ENCODE results near the gene SMIM45.

SMIM45 gene

DNA sequence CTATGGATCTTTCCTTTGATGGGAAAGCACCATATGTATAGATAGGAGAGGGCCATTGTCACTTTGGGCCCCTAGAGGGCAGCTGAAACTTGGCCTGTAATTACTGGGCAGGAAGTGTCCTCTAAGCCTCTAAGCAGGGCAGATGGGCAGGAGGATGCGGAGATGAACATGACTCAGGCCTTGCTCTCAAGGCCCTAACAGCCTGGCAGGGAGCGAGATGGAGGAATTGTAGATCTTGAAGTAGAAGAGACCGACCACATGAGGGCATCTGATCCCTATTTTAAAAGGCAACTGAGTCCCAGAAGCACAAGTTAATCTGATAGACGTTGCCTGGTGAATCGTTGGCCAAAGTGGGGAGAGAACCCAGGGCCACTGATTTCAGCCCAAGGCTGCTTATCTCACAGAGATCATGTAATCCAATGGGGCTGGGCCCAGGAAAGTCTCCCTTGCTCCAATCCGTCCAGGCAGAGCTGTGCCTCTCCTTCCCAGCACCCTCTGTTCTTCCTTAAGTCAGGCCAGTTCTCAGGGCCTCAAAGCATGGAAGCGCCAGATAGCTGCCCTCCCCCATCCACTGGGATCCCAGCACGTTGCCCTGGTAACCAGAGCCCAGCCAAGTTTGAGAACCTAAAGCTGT, 14.8 kb downstream of the SMIM45 start:
- in situ Hi-C loops (cut with HindIII; ENCODE audit: low sequenced_read_pairs): no loop called here

DNA sequence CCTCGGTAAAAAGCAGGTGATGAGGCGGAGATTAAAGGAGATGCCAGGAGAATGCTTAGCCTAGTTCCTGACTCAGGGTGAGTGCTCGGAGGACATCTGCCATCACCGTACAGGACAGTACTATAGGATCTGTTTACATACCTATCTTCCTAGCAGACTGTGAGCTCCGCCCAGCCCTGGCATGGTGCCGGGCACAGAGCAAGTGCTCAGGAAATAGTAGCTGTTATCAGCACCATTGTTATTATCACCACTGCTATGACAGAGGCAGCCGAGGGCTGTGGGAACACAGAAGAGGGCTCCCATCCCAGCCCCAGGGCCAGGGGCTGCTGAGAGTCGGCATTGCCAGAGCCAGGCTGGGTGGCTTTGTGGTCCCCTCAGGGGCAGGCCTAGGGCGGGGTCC, 16.7 kb downstream of the SMIM45 start:
- in situ Hi-C loops (cut with HindIII; ENCODE audit: low sequenced_read_pairs): no loop called here

DNA sequence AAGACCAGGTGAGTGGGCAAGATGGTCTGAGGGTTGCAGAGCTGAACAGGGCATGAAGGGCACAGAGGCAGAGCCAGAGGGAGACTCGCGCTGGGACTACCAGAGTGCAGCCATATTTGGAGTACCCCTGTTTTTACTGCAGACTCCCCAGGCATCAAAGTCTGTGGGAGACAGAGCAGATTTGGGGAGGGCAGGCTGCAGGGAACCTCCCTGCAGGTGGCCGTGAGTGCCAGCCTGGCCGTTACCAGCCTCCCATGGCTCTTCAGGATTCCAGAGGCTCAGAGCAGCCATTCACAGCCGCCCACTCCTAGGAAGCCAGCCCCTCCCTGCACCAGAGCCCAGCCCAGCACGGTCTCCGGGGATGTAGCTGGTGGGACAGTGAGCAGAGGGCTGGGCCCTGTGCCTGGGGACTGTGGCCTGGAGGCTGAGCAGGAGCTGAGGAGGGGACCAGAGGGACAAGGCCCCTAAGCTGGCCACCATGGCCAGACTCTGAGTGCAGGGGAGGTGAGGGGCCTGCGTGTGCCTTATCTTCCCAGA, 17.2 kb downstream of the SMIM45 start, which contains the start of gene SEPTIN3:
Gene SEPTIN3 (plus strand): TSS at position 334 of the 537 bp plus-strand sequence. CDS start 2,050 bp downstream, outside the sequence.
- in situ Hi-C loops (cut with HindIII; ENCODE audit: low sequenced_read_pairs): no loop called here

DNA sequence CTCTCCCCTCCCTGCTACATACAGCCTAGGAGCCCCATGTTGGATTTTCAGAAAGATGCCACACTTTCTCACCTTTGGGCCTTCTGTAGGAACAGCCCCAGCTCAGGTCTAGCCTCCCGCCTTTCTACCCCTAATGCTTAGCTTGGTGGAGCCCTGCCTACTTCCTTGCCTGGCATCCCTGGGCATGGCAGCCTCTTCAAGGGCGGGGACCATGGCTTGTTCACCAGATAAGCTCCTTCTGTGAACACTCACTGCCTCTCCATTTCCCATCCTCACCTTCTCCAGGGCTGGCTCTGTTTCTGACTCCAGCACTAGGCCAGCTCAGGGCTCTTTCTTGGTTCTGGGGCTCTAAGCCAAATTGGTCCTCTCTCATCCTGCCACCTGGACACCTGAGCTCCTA, 18.7 kb downstream of the SMIM45 start:
- in situ Hi-C loops (cut with HindIII; ENCODE audit: low sequenced_read_pairs): no loop called here

DNA sequence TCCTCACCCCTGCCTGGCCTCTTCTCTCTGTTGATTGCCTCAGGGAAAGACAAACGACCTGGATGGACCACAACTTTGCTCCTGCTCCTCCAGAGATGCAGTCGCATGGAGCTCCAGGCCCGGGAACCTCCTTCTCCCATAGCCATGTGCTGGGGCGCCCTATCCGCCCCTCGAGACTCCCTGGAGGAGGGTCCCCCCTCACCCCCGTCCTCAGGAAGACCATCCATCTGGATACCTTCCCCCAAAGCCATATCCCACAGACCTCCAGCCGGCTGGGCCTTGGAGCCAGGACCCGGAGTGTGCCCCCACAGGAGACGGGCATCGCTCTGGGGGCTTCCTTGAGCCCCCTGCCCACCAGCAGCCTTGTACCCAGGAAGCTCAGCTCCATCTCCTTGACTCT, 19.5 kb downstream of the SMIM45 start:
- in situ Hi-C loops (cut with HindIII; ENCODE audit: low sequenced_read_pairs): no loop called here

DNA sequence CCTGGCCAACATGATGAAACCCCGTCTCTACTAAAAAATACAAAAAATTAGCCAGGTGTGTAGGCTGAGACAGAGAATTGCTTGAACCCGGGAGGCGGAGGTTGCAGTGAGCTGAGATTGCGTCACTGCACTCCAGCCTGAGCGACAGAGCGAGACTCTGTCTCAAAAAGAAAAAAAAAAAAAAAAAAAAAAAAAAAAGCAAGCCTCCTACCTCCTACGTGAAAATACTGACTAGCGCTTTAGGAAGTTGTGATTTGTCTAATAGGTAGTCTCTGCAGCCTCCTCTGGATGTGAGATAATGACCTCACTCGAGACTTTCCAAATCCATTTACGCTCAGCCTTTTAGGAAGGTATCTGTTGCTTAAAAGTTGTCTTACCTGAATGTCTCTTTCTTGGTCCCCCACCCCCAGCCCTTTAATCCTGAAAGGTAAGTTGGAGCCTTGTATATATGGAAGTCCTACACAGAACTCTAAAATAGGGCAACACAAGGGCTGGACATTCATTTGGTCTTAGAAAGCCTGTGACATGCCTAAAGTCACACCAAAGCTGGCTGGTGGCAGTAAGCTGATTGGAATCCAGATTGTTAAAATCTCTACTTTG, 22.8 kb downstream of the SMIM45 start:
- in situ Hi-C loops (cut with HindIII; ENCODE audit: low sequenced_read_pairs): no loop called here

DNA sequence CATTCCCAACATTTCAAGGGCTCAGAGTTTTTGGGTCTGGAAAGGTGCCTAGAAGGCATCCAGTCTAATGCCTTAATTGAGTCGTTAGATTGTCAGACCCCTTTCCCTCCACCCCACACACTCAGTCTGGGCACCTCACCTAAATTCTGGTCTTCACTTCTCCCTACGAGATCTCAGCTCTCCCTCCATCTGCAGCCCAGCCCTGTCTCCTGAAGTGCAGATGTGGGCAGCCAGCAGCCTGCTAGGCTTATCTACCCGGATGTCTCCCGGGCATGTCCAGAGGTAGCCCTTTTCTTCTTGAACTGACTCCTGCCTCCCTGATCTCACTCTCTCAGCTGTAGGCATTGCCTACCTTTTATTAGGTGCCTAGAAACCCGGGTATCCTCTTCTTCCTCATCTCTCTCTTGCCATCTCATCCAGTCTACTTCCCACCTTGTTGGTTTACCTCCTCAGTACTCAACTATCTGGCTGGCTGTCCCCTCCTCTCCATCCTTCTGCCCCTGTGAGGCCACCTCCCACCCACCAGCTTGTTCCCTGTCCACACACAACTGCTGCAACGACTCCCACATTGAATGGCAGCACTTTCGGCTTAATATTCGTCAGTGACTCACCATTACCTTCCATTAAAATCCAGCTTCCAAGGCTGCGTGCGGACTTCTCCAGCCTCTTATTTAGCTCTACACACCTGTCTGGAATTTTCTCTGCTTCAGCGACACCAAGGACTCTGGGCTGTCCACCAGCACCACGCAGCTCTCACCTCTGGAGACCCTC, 23.5 kb downstream of the SMIM45 start:
- in situ Hi-C loops (cut with HindIII; ENCODE audit: low sequenced_read_pairs): no loop called here

DNA sequence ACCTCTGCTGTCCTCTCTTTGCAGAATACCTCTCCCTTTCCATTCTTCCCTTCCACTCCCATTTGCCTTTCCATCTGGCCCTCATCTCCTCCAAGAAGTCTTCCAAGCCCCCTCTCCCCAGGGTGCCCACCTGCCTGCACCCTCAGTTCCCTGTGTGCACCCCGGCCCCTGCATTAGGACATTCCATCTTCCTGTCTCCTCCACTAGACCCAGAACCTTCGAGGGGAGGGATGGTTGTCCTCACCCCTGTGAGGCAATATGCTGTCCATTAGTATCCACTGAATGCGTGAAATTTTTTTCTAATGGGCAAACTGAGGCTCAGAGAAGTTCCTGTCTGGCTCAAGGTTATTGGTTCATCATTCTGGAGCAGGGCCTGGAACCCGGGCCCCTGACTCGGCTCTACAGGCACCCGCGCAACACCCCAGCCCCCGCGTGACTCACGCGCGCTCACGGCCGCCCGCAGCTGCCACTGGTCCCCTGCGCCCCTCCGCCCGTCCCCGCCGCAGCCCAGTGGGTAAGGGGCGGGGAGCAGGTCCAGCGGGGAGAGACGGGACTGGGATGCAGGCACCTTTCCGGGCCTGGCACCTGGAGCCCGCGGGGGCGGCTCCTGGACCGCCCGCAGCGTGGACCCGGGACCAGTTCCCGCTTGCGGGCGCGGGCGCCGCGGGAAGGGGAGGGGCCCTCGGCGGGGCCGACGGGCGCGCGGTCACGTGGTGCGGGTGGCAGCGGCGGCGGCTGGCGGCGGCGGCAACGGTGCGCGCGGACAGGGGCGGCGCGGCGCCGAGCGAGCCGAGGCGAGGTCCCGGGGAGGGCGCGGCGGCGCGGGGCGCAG, 24.3 kb downstream of the SMIM45 start:
- in situ Hi-C loops (cut with HindIII; ENCODE audit: low sequenced_read_pairs): no loop called here

DNA sequence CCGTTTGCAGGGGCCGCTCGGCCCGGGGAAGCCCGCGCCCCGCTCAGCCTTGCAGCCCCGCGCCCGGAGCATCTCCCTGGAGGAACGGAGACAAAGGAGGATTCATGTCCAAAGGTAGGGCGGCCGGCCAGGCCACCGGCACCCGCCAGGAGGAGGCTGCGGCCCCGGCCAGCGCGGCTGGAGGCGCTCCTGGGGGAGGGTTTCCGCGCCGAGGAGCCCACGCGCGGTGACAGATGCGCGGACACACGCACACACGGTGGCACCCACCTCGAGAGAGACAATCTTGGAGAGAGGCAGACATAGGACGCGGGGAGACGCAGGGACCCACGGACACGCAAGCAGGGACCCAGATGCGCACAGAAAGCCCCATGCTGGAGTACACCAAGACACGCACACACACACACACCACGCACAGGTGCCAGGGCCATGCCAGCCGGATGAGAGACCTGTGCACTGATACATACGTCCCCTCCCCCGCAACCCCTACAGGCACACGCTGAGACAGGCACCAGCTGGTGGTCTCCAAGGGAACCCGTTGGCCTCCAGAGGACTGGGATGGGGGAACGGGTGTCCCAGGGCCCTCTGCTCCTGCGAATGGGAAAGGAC, 25.1 kb downstream of the SMIM45 start:
- in situ Hi-C loops (cut with HindIII; ENCODE audit: low sequenced_read_pairs): no loop called here

DNA sequence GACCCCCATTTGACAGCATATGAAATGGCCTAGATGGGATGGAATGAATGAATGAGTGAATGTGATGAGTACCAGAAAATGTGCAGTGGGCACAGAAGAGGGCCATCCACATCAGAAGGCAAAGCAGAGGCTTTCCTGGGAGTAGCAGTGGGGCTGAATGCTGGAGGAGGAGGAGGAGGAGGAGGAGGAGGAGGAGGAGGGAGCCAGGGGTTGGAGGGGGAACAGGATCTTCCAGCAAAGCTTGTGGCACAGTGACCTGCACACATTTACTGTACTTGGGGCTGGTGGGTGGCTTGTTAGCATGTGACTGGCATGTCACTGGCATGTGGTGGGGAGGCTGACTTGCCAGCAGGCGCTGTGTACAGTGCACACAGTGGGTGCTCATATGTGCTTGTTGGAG, 26.8 kb downstream of the SMIM45 start:
- in situ Hi-C loops (cut with HindIII; ENCODE audit: low sequenced_read_pairs): no loop called here

DNA sequence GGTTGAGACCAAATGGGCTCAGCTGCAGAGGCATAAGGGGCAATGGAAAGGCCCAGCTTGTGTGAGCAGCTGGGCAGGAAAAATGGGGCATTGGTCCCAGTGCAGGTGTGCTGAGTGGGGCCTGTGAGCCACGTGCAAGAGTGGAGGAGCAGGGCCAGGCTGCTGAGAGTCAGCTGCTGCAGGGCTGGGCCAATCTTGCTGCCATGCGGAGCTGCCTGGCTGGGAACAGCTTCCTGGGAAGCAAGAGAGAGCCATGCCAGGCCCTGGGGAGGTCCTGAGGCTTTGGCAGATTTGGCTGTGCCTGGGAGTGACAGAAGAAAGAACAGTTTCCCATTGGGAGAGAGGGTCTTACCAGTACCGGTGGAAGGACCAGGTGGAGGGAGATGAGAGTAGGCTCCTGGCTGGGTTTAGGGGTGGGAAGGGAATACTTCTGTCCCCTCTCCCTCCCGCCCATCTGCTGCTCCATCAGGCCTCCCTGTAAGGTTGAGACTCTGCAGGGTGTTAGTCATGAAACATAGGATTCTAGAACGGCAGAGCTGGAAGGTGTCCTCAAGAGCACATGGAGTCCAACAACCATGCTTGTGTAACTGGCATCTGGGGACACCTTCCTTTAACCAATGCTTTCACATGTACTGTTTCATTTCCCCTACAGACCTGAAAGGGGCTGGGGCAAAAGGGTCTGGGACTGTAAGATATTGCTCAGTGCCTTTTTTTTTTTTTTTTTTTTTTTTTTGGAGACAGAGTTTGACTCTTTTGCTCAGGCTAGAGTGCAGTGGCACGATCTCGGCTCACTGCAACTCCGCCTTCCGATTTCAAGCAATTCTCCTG, 27.7 kb downstream of the SMIM45 start:
- in situ Hi-C loops (cut with HindIII; ENCODE audit: low sequenced_read_pairs): no loop called here

DNA sequence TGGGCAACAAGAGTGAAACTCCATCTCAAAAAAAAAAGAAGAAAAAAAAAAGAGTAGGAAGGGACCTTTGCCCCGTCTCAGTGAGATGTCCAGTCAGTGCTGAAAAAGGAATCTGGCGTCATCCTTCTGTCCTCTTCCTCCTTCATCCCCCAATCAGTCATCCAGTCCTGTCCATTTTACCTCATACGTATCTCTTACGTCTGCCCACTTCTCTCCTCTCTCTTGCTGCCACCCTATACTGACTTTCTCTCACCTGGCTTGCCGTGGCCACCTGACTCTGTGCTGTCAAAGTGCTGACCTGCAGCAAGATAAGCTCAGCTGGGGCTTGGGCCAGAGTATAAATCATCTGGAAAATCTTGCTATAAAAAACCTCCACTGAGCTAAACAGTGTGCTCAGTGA, 30.9 kb downstream of the SMIM45 start:
- in situ Hi-C loops (cut with HindIII; ENCODE audit: low sequenced_read_pairs): no loop called here

DNA sequence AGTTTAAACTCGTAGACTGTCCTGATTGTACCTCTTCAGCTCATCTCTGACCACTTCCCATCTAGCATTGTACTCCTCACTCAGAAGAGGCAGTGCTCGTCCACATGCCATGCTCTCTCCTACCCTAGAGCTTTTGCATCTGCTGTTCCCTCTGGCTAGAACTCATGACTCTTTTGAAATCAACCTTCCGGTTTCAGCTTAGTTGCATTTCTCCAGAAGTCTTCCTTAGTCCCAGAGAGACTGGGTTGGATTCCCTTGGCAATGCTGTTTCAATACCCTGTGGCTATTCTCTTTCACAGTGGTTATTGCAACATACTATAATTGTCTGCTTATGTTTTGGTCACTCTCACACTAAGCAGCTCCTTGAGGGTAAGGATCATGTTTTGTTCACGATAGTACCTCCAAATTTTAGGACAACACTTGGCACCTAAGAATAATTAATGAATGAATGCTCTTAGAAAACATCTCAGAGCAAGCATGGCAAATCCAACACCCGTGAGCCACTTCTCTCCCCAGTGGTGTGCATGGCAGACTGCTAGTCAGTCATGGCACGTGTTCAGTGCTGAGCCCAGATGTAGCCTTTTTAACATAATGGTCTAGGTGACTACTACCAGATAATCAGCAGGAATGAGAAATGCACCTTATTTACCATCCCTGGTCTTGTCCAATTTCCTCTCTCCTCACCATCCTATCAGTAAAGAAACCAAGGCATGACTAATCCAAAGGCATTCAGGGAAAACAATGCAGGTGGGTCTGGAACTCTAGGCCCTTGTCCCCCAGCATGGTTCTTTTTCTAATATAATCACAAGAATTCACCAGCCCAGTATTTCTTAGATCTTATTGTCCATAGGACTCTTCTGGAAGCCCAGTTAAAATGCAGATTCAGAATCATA, 31.8 kb downstream of the SMIM45 start:
- in situ Hi-C loops (cut with HindIII; ENCODE audit: low sequenced_read_pairs): no loop called here

DNA sequence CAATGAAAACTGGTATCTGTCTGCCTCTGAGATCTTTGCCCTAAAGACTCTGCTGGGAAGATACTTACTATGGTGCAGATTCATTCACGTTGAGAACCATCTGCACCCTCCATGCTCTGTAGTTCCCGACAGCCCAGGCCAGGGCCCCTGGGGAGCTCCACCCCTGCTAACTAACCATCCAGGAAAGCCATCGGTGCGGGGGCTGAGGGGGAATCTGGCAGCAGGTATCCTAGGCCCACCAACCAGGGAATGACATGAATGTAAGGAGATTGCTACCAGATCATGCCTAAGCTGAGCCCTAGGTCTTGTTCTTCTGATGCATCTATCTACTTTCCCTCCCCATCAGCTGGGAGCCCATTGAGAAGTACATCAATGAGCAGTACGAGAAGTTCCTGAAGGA, 35.3 kb downstream of the SMIM45 start:
- in situ Hi-C loops (cut with HindIII; ENCODE audit: low sequenced_read_pairs): no loop called here

DNA sequence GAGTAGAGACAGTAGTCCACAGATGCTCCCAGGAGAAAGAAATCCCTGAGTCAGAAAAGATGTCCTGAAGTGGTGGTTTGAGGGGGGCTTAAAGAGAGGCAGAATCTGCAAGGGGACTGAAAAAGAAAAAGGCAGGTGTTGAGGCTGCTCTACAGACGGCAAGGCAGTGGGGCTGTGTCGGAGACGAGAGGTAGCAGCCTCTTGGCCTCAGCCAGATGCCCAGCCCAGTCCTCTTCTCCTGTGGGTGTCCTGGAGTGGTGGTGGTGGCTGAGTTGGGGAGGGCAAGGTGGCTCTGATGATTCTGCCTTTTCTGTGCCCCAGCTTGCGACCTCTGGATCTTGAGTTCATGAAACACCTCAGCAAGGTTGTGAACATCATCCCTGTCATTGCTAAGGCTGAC, 37.3 kb downstream of the SMIM45 start:
- in situ Hi-C loops (cut with HindIII; ENCODE audit: low sequenced_read_pairs): no loop called here

DNA sequence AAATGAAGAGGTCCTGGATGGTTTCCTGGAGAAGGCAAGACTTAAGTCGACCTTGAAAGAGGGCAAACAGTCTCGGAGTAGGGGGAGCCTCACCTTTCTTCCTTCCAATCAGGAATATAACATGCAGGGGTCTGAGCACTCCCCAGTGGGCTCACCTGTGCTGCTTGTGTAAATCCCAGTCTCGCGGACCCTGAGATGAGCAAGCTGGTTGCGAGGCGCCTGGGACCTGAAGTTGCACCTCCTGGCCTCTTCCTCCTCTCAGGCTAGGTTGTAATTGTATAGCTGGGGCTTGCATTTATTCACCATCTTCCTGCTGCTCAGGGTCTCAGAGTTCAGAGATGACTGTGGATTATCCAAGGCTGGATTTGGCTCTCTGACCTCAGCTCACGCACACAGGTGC, 39.2 kb downstream of the SMIM45 start:
- in situ Hi-C loops (cut with HindIII; ENCODE audit: low sequenced_read_pairs): no loop called here

DNA sequence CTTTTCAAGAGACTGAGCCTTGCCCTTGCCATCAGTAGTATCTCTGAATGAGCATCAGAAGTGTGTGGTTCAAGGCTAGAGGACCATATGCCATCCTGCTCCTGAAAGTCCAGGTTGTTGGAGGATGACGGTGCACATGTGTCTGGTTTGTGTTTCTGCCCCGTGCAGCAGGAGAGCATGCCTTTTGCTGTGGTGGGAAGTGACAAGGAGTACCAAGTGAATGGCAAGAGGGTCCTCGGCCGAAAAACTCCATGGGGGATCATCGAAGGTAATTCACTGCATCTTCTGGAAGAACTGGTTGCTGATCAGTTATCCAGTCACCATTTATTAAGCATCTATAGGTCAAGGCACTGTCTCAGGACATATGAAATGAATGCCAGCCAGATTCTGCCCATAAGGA, 40.5 kb downstream of the SMIM45 start:
- in situ Hi-C loops (cut with HindIII; ENCODE audit: low sequenced_read_pairs): no loop called here

DNA sequence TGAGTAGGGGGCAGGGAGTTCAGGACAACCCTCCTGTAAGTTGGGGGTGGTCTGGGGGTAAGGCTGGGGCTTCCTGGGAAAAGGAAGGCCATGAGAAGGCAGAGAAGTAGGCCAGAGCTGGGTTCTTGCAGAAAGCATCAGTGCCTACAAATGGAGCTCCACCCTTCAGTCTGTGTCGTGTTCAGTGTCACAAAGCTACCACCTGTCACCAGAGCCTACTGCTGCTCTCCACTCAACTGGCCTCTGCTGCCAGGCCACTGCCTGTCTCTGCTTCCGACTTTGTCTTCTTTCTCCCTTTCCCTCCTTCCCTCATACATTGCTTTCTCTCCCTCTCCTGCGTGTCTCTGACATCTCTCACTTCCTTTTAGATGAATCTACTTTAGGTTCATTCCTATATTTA, 43.3 kb downstream of the SMIM45 start:
- in situ Hi-C loops (cut with HindIII; ENCODE audit: low sequenced_read_pairs): no loop called here

DNA sequence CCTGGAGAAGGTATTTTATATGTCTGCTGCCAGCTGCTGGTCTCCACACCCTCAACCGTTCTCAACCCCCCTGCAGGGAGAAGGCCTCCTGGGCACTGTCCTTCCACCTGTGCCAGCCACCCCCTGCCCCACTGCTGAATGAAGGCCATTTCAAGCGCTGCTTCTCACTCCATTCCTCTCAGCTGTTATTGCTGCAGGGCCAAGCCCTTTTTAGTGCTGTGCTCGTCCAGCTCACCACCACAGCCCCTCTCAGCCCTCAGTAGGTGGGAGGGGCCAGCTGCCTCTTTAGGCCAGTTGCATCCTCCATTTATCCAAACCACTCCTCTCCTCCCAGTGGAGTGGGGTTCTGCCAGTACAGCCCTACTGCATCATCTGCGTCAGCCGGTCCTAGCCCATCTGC, 44.9 kb downstream of the SMIM45 start:
- in situ Hi-C loops (cut with HindIII; ENCODE audit: low sequenced_read_pairs): no loop called here
